ENCODE measurements around the gene FZR1. TPM values are rescaled to one million over a fixed set of nuclear protein-coding genes. Genes with fewer than 3 reads are reported as not detected.

FZR1 gene
- total and polyA plus RNA-seq, 9 of the 15 experiments (the other 6 are each of a cell fraction or from before 2014, with no cell fraction given), result 0.18 to 48.0 (median 22.2) TPM

GRCh38 chr19:3580156-3580934 lies 74.2 kb downstream of the FZR1 start (continued):
- TF ChIP-seq PKNOX1 (IDR thresholded peaks at IDR 0.05) (peak; percentile 50), ZNF717 (CRISPR knock-in tag; IDR thresholded peaks at IDR 0.05) (no peak), MAFG (tag; conservative IDR thresholded peaks at IDR 0.05) (peak; percentile 78), BRD9 (IDR thresholded peaks at IDR 0.05; ENCODE audit: low read depth, partially characterized antibody) (no peak), HNRNPUL1 (IDR thresholded peaks at IDR 0.05; ENCODE audit: low read length) (no peak), NCOA1 (IDR thresholded peaks at IDR 0.05; ENCODE audit: low read depth) (0 out of 2 replicates have a peak, but pooled peaks have one; percentile 12), SRSF9 (IDR thresholded peaks at IDR 0.05; ENCODE audit: borderline replicate concordance, low read depth, low read length) (no peak), ZNF124 (CRISPR knock-in tag; IDR thresholded peaks at IDR 0.05) (no peak), RFX1 (IDR thresholded peaks at IDR 0.05) (no peak), FOXK1 (CRISPR knock-in tag; IDR thresholded peaks at IDR 0.05; ENCODE audit: borderline replicate concordance) (no peak), PRPF4 (IDR thresholded peaks at IDR 0.05; ENCODE audit: insufficient read depth, low read depth, low read length, poor library complexity, severe bottlenecking) (no peak), STAT6 (CRISPR knock-in tag; IDR thresholded peaks at IDR 0.05) (no peak), ZNF445 (CRISPR knock-in tag; IDR thresholded peaks at IDR 0.05; ENCODE audit: low read depth) (no peak), FOS (IDR thresholded peaks at IDR 0.05; ENCODE audit: extremely low read depth, insufficient read length) (peak; percentile 41), HMG20B (CRISPR knock-in tag; IDR thresholded peaks at IDR 0.05) (no peak), ZNF644 (tag; IDR thresholded peaks at IDR 0.05; ENCODE audit: low read depth) (no peak), EP300 (IDR thresholded peaks at IDR 0.05; ENCODE audit: low read length) (no peak), HBP1 (CRISPR knock-in tag; IDR thresholded peaks at IDR 0.05) (no peak), PHF21A (IDR thresholded peaks at IDR 0.05; ENCODE audit: borderline replicate concordance, low read depth) (peak; percentile 94; the same call in 1 of the 2 replicates), MBD1 (CRISPR knock-in tag; IDR thresholded peaks at IDR 0.05) (no peak)
